GM12892 (cell line): ENCODE data around the gene NDFIP1.

Experiments
- POLR2A ChIP-seq: IDR thresholded peaks from 2 replicates; pipeline ENCODE4 v1.6.1; 2011; ENCODE audit warnings: low read depth, low read length, control low read depth
- POLR2AphosphoS5 ChIP-seq: IDR thresholded peaks from 2 replicates; pipeline ENCODE4 v1.6.1; 2011; ENCODE audit warnings: low read depth, low read length, control low read depth
- TAF1 ChIP-seq: IDR thresholded peaks from 2 replicates; pipeline ENCODE4 v1.6.1; 2011; ENCODE audit warnings: low read depth, mild to moderate bottlenecking, control low read depth, low read length, borderline replicate concordance

GRCh38 chr5:142175461-142176142 lies 67.0 kb downstream of the NDFIP1 start:
- TF ChIP-seq POLR2A (no peak), POLR2AphosphoS5 (no peak), TAF1 (no peak)
